GM18508 (cell line): ENCODE measurements around the gene PDCD1LG2.
"Not testable (repeated sequence)": the region's sequence is repeated elsewhere in the genome, so short reads cannot be mapped to it uniquely, and the experiment has no call there.

ENCODE experiments used
- ATAC-seq: cut with Tn5 transposase; IDR thresholded peaks from one replicate; pipeline ENCODE4 v1.9.1; 2021; ENCODE audit warnings: moderate number of reproducible peaks; ENCODE audit not compliant: insufficient read depth, unreplicated experiment

Gene PDCD1LG2

DNA sequence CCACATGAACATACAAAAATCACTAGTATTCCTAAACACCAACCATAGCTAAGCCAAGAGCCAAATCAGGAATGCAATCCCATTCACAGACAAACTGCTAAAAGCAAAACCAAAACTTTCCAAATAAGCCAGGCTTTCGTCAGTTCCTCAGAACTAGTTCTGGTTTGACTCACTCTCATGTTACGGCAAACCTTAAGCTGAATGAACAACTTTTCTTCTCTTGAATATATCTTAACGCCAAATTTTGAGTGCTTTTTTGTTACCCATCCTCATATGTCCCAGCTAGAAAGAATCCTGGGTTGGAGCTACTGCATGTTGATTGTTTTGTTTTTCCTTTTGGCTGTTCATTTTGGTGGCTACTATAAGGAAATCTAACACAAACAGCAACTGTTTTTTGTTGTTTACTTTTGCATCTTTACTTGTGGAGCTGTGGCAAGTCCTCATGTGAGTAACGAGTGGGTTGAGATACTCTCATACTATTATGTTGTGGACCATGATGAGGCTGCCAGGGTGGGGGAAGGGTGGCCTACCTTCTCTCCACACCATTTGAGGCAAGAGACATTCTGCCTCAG, at the start of gene PDCD1LG2:
Gene PDCD1LG2, plus strand, starts transcription at position 172 of the 572 bp plus-strand sequence. CDS start 12,016 bp downstream, outside the sequence.
- ATAC-seq: peak; percentile 64

DNA sequence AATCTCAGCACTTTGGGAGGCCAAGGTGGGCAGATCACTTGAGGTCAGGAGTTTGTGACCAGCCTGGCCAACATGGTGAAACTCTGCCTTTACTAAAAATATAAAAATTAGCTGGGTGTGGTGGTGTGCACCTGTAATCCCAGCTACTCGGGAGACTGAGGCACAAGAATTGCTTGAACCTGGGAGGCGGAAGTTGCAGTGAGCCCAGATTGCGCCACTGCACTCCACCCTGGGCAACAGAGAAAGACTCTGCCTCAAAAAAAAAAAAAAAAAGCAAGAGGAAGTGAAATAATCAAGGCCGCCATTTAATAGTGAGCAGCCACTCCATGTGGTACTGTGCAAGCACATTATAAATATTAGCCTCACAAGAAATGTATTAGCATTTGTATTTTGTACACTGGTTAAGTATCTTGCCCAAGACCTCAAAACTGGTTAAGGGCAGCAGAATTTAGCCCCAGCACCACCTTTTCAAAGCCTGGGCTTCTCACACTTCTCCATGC, 45.5 kb upstream of the PDCD1LG2 start:
- not testable (repeated sequence) for ATAC-seq

DNA sequence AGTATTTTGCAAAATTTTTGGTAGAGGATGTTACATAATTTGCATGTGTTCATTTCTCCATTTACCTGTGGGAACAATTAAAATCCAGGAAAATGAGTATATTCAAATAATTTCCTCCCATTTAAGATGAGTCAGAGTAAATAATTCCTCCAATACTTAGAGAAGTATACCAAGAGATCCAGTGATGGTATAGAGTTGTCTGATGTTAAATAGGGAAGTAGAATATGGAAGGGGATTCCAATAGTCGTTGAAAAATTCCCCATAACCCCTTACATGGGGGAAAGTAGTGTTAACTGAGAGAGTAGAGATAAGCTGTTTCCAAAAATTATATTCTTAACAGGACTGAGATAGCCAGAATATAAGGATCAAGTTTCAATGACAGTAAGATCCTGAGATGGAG, 44.3 kb upstream of the PDCD1LG2 start:
- ATAC-seq: no peak

DNA sequence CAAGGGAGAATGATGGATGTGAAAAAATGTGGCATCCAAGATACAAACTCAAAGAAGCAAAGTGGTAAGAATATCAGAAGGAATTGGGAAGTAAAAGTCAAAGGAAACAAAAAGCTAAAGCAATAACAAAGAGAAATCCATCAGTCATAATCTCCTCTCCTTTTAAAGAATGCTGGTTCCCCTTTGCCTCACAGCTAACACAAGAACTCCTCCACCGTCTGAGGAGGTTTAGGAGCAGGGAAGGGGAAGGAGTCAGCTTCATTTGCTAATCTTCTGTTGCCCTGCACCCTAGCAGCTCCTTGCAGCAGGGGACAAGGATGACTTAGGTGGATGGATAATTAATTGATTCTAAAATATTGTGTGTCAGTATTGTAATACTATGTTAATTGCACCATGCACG, 43.6 kb upstream of the PDCD1LG2 start:
- ATAC-seq: no peak

DNA sequence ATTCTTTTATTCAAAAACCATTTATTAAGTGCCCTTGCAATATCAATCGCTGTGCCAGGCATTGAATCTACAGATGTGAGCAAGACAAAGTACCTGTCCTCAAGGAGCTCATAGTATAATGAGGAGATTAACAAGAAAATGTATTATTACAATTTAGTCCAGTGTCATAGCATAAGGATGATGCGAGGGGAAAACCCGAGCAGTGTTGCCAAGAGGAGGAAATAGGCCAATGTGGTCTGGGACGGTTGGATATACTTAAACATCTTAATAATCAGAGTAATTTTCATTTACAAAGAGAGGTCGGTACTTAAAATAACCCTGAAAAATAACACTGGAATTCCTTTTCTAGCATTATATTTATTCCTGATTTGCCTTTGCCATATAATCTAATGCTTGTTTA, 41.5 kb upstream of the PDCD1LG2 start:
- ATAC-seq: no peak

DNA sequence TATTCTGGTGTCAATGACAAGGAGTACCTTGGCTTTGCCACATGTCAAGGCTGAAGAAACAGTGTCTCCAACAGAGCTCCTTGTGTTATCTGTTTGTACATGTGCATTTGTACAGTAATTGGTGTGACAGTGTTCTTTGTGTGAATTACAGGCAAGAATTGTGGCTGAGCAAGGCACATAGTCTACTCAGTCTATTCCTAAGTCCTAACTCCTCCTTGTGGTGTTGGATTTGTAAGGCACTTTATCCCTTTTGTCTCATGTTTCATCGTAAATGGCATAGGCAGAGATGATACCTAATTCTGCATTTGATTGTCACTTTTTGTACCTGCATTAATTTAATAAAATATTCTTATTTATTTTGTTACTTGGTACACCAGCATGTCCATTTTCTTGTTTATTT, 40.2 kb upstream of the PDCD1LG2 start:
- ATAC-seq: no peak

DNA sequence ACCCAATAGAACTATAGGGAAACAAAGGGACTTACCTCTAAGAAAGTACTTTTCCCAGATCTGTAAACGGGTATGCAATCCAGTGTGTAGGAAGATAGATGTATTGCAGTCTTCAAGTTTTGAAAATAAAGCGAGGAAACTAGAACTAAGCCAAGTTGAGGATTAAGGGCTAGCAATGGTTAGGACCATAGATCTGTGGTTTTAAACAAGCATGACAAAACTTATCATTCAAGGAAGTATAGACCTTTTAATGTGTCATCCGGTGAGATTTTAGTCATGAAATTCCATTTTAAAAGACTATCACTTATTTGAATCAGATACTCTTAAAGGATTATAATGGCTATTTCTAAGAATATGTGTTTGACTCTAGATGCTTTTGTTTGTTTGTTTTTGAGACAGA, 39.5 kb upstream of the PDCD1LG2 start:
- ATAC-seq: no peak

DNA sequence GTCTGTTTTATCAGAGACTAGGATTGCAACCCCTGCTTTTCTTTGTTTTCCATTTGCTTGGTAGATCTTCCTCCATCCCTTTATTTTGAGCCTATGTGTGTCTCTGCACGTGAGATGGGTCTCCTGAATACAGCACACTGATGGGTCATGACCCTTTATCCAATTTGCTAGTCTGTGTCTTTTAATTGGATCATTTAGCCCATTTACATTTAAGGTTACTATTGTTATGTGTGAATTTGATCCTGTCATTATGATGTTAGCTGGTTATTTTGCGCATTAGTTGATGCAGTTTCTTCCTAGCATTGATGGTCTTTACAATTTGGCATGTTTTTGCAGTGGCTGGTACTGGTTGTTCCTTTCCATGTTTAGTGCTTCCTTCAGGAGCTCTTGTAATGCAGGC, 34.7 kb upstream of the PDCD1LG2 start:
- not testable (repeated sequence) for ATAC-seq

DNA sequence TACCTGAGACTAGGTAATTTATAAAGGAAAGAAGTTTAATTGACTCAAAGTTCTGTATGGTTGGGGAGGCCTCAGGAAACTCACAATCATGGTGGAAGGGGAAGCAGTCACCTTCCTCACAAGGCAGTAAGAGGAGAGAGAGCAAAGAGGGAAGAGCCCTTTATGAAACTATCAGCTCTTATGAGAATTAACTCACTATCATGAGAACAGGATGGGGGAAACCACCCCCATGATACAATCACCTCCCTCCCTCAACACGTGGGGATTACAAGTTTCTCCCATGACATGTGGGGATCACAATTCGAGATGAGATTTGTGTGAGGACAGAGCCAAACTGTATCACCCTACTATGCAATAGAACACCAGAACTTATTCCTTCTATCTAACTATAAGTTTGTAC, 32.1 kb upstream of the PDCD1LG2 start:
- ATAC-seq: no peak

DNA sequence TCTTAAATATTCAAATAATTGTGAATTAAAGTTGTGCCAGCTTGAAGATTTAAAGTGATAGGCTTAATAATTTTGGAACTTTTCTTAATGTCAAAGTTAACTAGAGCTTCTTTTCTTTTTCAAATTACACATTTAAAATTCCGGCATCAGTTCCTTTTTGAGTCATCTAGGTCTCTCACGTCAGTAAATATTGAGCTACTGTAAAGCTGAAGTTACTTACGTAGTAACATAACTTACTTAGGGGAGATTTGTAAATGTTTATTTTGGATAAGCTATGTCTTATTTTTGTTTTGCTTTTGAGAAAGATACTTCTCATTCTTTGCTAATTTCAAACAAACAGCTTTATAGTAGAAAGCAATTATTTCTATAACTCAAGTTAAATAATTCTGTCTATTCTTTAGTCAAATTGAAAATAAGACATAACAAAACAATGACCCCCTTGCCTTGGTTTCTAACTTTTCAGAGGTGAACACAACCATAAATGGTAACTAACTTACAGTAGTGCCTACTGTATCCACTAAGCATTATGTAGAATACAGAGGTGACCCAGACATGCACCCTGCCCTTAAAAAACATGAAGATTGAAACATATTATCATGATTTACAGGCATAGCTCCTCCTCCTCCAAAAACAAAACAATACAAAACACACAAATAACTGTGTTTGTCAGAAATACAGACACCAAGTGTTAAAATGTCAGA, 30.2 kb upstream of the PDCD1LG2 start:
- no peak for ATAC-seq

DNA sequence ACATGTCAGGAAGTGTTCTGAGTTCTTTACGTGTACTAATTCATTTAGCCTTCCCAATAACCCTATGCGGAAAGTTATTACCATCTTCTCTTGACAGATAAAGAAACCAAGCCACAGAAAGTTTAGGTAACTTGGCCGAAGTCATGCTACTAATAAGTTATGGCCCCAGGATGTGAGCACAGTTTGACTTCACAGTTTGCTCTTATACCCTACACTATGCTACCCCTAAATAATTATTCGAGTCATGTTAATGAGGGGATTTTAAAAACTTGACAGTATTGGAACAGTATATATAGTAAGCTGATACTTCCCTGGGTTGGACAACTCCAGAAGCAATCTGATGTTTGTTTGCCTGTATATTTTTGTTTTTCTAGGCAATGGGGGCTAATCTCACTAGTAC, 29.4 kb upstream of the PDCD1LG2 start:
- ATAC-seq: no peak

DNA sequence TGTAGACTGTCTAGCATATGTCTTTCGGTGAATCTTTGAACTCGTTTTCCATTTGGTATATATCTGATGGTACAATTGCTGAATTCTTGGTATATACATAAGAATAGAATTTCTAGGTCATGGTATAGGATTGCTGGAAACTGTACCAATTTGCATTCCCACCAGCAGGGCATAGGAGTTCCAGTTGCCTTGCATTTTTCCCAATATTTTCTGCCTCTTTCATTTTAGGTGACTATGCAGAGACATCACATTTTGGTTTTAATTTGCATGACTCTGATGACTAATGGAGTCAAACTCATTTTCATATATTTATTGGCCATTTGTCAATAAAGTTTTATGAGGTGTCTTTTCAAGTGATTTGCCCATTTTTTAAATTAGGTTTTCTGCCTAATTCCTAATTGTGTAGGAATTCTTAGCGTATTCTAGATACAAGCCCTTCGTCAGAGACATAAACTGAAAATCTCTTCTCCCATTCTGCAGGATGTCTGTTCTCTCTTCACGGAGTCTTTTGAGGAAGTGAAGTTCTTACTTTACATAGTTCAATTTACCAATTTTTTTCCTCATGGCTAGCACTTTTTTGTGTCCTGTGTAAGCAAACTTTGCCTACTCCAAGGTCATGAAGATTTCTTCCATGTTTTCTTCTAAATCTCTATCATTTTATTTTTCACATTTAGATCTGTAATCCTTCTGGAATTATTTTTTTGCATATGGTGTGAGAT, 28.9 kb upstream of the PDCD1LG2 start:
- no peak for ATAC-seq

DNA sequence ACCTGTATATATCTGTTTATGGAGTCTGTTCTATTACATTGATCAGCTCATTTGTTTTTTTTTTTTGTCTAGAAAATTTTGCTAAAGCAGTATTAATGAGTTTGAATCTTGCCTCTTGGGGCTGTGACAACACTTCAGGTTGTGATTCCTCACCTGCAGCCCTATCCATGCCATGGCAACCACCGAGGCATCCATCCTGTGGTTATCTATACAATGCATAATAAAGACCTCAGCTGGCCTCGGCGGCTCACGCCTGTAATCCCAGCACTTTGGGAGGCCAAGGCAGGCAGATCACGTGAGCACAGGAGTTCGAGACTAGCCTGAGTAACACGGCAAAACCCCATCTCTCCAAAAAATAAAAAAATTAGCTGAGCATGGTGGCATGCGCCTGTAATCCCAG, 28.1 kb upstream of the PDCD1LG2 start:
- no peak for ATAC-seq

DNA sequence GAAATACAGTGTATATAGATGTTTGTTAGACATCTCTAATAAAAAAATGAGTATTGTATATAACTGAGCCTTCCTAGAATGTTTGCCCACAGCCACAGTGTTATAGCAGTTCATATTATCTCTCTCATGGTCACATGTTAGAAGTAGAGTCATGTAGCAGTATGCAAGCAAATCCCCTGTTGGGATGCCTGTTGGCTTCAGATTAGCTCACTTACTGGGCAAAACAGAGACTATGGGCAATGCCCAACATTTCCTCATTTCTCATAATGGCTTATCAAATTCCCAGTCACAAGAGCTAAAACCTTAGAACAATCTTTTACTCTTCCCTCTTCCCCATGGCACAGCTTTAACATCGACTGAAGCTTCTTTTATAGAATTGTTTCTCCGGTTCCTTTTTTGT, 27.0 kb upstream of the PDCD1LG2 start:
- no peak for ATAC-seq

DNA sequence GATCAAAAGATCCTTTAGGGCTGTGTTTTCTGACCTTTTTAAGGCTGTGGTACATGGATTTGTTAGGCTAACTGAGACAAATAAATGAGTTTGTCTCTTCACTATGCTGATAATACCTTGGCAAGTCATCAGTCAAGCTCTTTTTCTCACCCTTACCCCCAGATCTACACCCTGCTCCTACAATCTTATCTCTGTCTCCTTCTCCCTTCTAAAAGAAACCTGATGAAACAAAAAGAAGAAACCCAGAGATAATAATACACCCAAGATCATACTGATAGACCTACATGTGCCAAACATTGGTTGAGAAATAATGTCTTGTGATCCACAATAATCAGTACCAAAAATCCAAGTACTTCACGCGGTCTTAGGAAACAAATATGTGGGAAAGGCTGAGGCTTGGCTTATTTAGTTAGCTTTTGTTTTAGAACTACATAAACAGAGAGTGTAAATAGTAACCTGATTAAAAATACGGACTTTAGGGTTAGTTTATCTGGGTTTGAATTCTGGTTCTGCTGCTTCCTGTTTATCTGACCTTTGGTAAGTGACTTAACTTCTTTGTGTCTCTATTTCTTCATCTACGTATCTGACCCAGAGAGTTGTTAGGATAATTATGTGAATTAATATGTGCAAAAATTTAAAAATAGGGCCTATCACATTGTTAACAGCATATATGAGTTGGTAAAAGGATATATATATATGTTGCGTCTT, 24.8 kb upstream of the PDCD1LG2 start:
- ATAC-seq: no peak

DNA sequence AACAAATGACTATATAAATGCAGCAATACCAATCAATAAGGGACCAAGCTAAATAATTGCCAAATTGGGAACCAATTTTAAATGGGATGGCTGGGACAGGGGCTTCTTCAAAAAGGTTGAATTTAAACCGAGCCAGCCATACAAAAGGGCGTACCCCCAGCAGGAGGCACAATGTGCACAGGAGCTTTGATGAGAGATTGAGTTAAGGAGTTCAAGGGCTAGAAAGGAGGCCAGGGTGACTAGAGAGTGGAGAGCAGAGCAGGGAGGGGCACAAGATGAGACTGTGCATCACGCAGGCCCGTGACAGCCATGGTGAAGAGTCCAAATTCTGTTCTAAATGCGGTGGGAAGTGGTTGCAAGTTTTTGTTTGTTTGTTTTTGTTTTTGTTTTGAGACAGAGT, 23.3 kb upstream of the PDCD1LG2 start:
- no peak for ATAC-seq

DNA sequence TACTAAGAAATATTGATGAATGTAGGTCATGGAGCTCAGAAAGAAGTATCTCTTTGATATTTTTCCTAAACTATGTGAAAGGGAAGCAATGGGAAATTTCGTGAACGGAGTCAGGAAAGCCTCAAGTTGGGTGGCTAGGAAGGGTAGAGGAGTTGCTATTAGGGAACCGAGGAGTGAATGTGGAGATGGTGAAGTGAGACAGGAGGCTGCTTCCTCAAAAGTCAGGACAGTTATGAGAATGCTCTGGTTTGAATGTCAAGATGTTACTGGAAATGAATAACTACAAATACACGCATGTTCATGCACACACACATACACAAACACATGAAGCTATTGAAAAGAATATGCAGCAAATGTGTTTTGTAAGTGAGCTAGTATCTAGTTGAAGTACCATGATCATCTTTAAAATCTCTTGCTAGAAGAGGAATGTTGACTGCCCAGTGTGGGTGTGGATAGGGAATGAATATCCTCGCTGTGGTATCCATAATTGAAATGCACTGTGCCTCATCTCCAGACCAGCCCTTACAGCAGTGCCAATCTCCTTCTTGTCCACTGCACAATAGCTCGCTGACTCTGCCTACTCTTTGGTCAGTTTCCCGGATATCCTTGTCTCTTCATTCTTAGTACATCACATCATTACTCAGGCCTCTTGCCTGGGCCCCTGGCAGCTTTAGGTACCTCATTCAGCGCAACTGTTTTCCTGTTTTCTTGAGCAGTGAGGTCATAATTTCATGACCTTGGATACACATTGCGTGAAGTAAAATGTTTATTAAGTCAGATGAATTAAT, 21.9 kb upstream of the PDCD1LG2 start:
- ATAC-seq: no peak

DNA sequence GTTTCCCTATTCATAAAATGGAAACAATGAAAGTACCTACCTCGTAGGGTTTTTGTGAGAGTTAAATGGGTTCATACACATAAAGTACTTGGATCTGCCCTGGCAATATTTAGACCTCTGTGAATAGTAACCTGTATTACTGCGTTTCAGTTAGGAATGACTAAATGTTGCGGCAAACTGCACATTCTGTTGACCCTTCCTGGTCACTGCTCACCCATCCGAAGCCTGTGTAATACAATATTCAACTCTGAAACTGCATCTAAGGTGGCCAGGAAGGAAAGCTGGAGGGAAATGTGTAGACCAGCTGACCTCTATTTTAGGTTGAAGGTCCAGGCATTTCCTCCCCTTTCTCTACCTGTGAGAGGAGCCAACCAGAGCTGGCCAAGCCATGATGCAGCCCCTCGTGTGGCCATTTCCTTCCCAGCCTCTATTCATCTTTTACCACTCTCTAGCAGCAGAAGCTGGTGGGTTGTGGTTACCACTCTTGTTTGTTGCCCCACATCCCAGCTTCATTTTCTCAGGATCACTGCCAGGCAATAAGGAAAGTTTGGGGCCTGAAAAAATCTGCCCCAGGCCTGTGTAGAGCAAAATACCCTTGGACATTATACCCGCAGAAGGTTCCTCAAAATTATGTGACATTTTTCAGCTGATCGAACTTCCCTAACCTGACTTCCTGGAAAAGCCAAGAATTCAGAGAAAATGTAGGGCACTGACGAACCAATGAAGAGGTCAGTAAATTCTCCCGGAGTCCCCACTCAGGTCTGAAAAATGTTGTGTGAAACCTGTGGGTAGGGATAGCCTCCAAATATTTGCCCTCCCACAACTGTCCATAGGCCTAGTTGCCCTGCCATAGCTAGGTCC, 20.5 kb upstream of the PDCD1LG2 start:
- ATAC-seq: no peak

DNA sequence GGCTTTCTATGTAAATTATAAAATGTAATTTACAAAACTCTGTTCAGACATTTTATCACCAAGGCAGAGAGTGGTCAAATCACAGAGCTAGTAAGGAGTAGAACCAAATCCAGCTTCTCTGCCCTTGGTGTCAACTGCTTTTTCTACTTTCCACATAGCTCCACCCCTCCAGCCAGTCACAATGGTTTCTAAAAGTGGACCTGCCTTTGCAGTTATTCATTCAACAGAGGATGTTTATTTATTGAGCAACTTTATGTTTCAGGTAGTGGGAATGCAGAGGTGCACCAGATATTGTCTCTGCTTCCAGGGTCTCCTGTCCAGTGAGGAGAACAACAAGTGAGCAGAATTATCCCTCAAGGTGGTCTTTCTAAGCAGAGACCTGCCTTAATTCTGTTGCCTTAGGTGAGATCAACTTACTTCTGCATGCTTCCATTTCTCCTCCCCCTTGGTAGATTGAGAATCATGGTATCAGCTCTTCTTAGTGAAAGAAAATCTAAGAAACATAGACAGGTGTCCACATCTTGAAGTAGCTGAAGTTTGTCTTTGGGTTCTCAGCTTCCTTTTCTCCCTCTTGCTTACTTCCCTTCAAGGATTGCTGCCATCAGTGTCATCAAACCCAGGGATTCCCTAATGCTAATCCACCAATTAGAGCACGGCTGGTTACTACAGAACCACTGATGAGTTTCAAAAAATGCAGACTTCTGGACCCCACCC, 17.2 kb upstream of the PDCD1LG2 start:
- no peak for ATAC-seq
